Small intestine (tissue), 7 donors: ENCODE results near the gene MANEA. TPM values are rescaled to one million over a fixed set of nuclear protein-coding genes. Genes with fewer than 3 reads are reported as not detected.
"Not testable (repeated sequence)": the region's sequence is repeated elsewhere in the genome, so short reads cannot be mapped to it uniquely, and the experiment has no call there.

Experiments
- DNase-seq, 2 donors: peaks; one replicate each; pipeline versions ENCODE4 v3.0.0 to v3.0.0-alpha.2; 2013
- FAIRE-seq: peaks from 2 replicates; lab custom pipeline; 2012; peaks lifted over from hg19 to GRCh38; lab: Jason Lieb, UNC
- H3K27ac ChIP-seq, 3 donors: one replicate each; pipeline ENCODE4 v1.5.1; 2013; ENCODE audit warnings: low read length in 2 of 3, mild to moderate bottlenecking in 2 of 3, control low read depth in 1 of 3, inconsistent platforms in 1 of 3, low read depth in 1 of 3, moderate library complexity in 1 of 3
- H3K27me3 ChIP-seq, 3 donors: one replicate each; pipeline ENCODE4 v1.6.1; 2013; ENCODE audit warnings: low read length in 3 of 3, inconsistent platforms in 1 of 3; ENCODE audit not compliant: control insufficient read depth in 3 of 3, insufficient read depth in 3 of 3
- H3K36me3 ChIP-seq, 3 donors: one replicate each; pipeline ENCODE4 v1.6.1; 2013; ENCODE audit warnings: low read length in 3 of 3, inconsistent platforms in 1 of 3, low read depth in 1 of 3, mild to moderate bottlenecking in 1 of 3, moderate library complexity in 1 of 3; ENCODE audit not compliant: control insufficient read depth in 3 of 3, insufficient read depth in 2 of 3
- H3K4me1 ChIP-seq, 3 donors: one replicate each; pipeline ENCODE4 v1.6.1; 2013; ENCODE audit warnings: low read length in 2 of 3, inconsistent platforms in 1 of 3, low read depth in 1 of 3, mild to moderate bottlenecking in 1 of 3, moderate library complexity in 1 of 3; ENCODE audit not compliant: control insufficient read depth in 3 of 3, insufficient read depth in 2 of 3
- H3K4me3 ChIP-seq, 3 donors: one replicate each; pipeline ENCODE4 v1.5.1; 2013; ENCODE audit warnings: low read length in 3 of 3, control low read depth in 1 of 3, inconsistent platforms in 1 of 3, low read depth in 1 of 3, mild to moderate bottlenecking in 1 of 3, moderate library complexity in 1 of 3
- H3K9me3 ChIP-seq, 2 donors: one replicate each; pipeline ENCODE4 v1.6.1; 2013; ENCODE audit warnings: low read depth in 1 of 2, low read length in 1 of 2; ENCODE audit not compliant: control insufficient read depth in 2 of 2, insufficient read depth in 1 of 2
- WGBS, 3 donors: extraction: QIAGEN DNeasy Blood & Tissue Kit; methylation state at CpG; one replicate each; pipeline ENCODE4 v1.1.7; 2013; 5-methylcytosine and 5-hydroxymethylcytosine counted together
- polyA plus RNA-seq, 4 donors: library from polyadenylated mRNA; stranded (reverse) in 3 of 4; unstranded in 1 of 4; fragments of 200-250 nt in 3 of 4; fragments of 120-200 nt in 1 of 4; gene quantifications; one replicate each; pipeline versions ENCODE4 v1.2.1 to v1.2.3, GENCODE V29; 2013
- donor health status: healthy with polysubstance abuse.
- donor health status: control.
- donor health status: control.
- donor health status: Bipolar disorder and iron deficiency.
- donor health status: healthy.

Gene MANEA
- polyA plus RNA-seq, 4 donors: 1.1 to 20.5 (median 3.2) TPM

DNA sequence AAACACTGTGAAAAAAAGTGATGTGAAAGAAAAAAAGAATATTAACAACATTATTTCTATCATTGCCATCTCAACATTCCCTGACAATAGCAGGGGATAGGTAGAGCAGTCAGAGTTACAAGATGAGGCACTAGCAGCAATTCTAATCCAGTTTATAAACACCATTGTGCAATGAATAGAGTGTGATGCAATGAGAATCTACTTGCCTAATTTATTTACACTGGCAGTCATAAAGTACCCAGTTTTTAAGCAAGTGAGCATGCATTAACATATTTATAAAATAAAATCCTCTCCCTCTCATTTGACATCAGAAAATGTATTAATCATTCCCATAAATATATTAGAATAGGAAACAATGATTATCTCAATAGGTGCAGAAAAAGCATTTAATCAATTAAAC, 2.5 kb upstream of the MANEA start:
- FAIRE-seq: no peak
- H3K4me3 ChIP-seq: no peak overlapping the region

GRCh38 chr6:95576218-95576997, 927 bp upstream of the MANEA start:
- Histone ChIP-seq H3K36me3 (no peaks in the 10 kb centered on the region), H3K27me3 (no peaks in the 10 kb centered on the region), H3K4me1 (no peaks in the 10 kb centered on the region), H3K27ac (peak overlapping the region in 1 of 3 donors; percentile 100), H3K9me3 (no peaks in the 10 kb centered on the region), H3K4me3 (peak overlapping the region in 2 of 3 donors; percentile 82 to 97)
- DNase-seq: peak; percentile 26 to 52
- no peak for FAIRE-seq
- 2 to 6% (median 5%) methylated on average over 5 of the region's 5 CpGs for whole genome bisulfite sequencing, 3 donors

More for the DNA sequence above, 2.5 kb upstream of the MANEA start:
- H3K27ac ChIP-seq: no peak overlapping the region
- no peaks in the 10 kb centered on the region for H3K4me1 ChIP-seq
- no peaks in the 10 kb centered on the region for H3K9me3 ChIP-seq
- H3K27me3 ChIP-seq: no peaks in the 10 kb centered on the region
- no peaks in the 10 kb centered on the region for H3K36me3 ChIP-seq
- peak in 1 of 2 donors; percentile 52 for DNase-seq

DNA sequence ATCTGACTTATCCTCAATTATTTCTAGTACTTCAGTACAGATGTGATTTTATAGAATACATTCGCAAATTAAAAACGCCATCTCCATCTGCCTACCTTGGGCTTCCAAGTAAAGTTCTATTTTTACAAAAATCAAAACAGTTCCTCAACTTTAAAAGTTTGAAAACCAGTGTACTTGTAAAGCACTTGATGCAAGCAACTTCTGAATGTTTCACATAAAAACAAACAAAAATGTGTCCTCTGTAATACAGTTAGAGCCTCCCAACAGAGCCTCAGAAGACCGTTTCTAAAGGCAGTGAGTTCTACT, 384 bp upstream of the MANEA start:
- FAIRE-seq (no peak), DNase-seq (no peak)
- Histone ChIP-seq H3K4me3 (peak overlapping the region; percentile 70 to 97 (median 82)), H3K27ac (peak overlapping the region; percentile 90 to 100 (median 99)), H3K36me3 (no peaks in the 10 kb centered on the region), H3K9me3 (no peaks in the 10 kb centered on the region), H3K4me1 (no peaks in the 10 kb centered on the region), H3K27me3 (no peaks in the 10 kb centered on the region)
- 0% methylated on average over 3 of the region's 3 CpGs for WGBS, 3 donors

DNA sequence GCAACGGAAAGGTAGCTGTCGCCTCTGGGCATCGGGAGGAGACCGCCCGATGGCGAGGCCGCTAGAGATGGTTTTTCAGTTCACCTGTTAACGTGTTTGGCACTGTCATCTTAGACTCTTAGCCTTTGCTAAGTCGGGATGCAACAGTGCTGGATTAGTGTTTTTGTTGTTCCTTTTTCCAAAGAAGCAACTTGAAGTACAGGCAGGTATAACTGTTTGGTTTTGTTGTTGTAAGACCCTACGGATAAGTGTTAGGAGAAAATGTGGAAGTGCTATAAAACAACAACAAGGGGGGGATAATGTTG, 723 bp downstream of the MANEA start:
- Histone ChIP-seq H3K27me3 (no peaks in the 10 kb centered on the region), H3K9me3 (no peaks in the 10 kb centered on the region), H3K4me3 (peak overlapping the region; percentile 70 to 97 (median 82)), H3K36me3 (no peaks in the 10 kb centered on the region), H3K27ac (peak overlapping the region; percentile 90 to 100 (median 99)), H3K4me1 (no peaks in the 10 kb centered on the region)
- WGBS, 3 donors: 1 to 2% (median 2%) methylated on average over 10 of the region's 10 CpGs
- FAIRE-seq (no peak), DNase-seq (peak in 1 of 2 donors; percentile 40)

- Histone ChIP-seq H3K27me3 (no peaks in the 10 kb centered on the region), H3K4me3 (no peak overlapping the region), H3K4me1 (no peaks in the 10 kb centered on the region), H3K9me3 (peaks cover 0 to 13% of the 10 kb centered on the region in 2 donors), H3K27ac (no peak overlapping the region), H3K36me3 (peaks cover 0 to 3% (median 0%) of the 10 kb centered on the region in 3 donors)
- FAIRE-seq: no peak
- no peak for DNase-seq
Observed at GRCh38 chr6:95581073-95581472, 3.7 kb downstream of the MANEA start.

DNA sequence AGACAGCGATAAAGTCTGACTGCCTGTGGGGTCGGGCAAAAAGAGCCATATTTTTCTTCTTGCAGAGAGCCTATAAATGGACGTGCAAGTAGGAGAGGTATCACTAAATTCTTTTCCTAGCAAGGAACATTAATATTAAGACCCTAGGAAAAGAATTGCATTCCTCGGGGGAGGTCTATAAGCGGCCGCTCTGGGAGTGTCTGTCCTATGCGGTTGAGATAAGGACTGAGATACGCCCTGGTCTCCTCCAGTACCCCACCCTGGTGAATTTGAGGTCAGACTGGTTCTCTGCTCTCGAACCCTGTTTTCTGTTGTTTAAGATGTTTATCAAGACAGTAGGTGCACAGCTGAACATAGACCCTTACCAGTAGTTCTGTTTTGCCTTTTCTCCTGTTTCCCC, 6.9 kb downstream of the MANEA start:
- not testable (repeated sequence) for FAIRE-seq, H3K4me3 ChIP-seq, H3K27ac ChIP-seq, H3K36me3 ChIP-seq, H3K27me3 ChIP-seq, H3K4me1 ChIP-seq, DNase-seq
- WGBS, 3 donors: 92 to 97% (median 97%) methylated on average over 9 of the region's 9 CpGs
- peaks cover 0 to 13% of the 10 kb centered on the region in 2 donors for H3K9me3 ChIP-seq

GRCh38 chr6:95587989-95588388, 10.7 kb downstream of the MANEA start:
- H3K9me3 ChIP-seq: peaks cover 0 to 13% of the 10 kb centered on the region in 2 donors
- H3K36me3 ChIP-seq: peaks cover 0 to 3% (median 0%) of the 10 kb centered on the region in 3 donors
- no peaks in the 10 kb centered on the region for H3K27me3 ChIP-seq
- H3K4me1 ChIP-seq: no peaks in the 10 kb centered on the region
- DNase-seq: no peak
- no peak overlapping the region for H3K4me3 ChIP-seq
- H3K27ac ChIP-seq: no peak overlapping the region
- WGBS, 3 donors: 96 to 100% (median 97%) methylated on average over 1 of the region's 1 CpG
- no peak for FAIRE-seq

GRCh38 chr6:95589067-95589466, 11.7 kb downstream of the MANEA start:
- peaks cover 0 to 3% (median 0%) of the 10 kb centered on the region in 3 donors for H3K36me3 ChIP-seq
- peaks cover 0 to 10% of the 10 kb centered on the region in 2 donors for H3K9me3 ChIP-seq
- WGBS, 3 donors: 84 to 89% (median 86%) methylated on average over 1 of the region's 1 CpG
- no peak overlapping the region for H3K27ac ChIP-seq
- no peak overlapping the region for H3K4me3 ChIP-seq
- no peaks in the 10 kb centered on the region for H3K27me3 ChIP-seq
- FAIRE-seq (no peak), DNase-seq (no peak)
- H3K4me1 ChIP-seq: no peaks in the 10 kb centered on the region
